Measurements from ENCODE around the gene SMG6. TPM values are rescaled to one million over a fixed set of nuclear protein-coding genes. Genes with fewer than 3 reads are reported as not detected.

The SMG6 gene
- total and polyA plus RNA-seq, 2 of the 13 experiments (the other 11 are each of a cell fraction or from before 2014, with no cell fraction given), result 4.6 to 14.6 TPM

DNA sequence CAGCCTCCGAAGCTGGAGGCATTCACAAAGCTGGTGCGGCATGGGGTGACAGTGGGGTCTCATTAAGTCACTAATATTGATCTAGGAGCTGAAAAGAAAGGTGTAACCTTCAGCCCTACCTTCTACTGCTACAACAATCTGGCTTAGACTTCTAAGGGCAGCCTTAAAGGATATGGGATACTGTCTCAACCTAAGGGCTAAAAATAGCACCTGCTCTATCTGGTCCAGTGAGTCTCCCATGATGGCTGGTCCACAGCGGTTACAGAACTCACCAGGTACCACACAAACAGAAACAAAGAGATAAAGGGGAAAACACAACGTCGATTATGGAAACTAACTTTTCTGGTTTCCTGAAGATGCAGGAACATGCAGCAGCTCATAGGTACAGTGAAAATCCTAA is 115.8 kb downstream of the SMG6 start:
- Histone ChIP-seq H3K79me2 (ENCODE audit: insufficient read depth, low read length) (no peaks in the 10 kb centered on the region), H3K9ac (ENCODE audit: insufficient read depth, low read depth, low read length) (no peak overlapping the region), H3K27ac (ENCODE audit: extremely low read length, insufficient read depth, low read length) (no peak overlapping the region), H4K20me1 (ENCODE audit: insufficient read depth, low read length) (no peaks in the 10 kb centered on the region), H3K36me3 (replicated peaks in 1 of 2; ENCODE audit: control insufficient read depth in 1 of 2, insufficient read depth in 2 of 2, low read length in 2 of 2) (peaks cover 20 to 66% of the 10 kb centered on the region in 2 experiments), H3K4me1 (ENCODE audit: insufficient read depth, low read length) (no peaks in the 10 kb centered on the region), H2AFZ (ENCODE audit: low read length) (no peak overlapping the region), H3K4me2 (ENCODE audit: low read depth, low read length) (no peak overlapping the region), H3K9me3 (ENCODE audit: low read length) (no peaks in the 10 kb centered on the region), H3K4me3 (replicated peaks in 1 of 3; ENCODE audit: insufficient read depth in 1 of 3, low read depth in 2 of 3, low read length in 3 of 3) (no peak overlapping the region), H3K27me3 (ENCODE audit: control insufficient read depth in 1 of 2, insufficient read depth in 2 of 2, low read length in 2 of 2) (no peaks in the 10 kb centered on the region)
- in situ Hi-C loops (cut with HindIII; ENCODE audit: extremely low pct_ligation_motif_present, low pct_unique_long_range_greater_than_20kb), result no loop called here
- 93% methylated on average over 5 of the region's 5 CpGs for WGBS (ENCODE audit: low lambda C conversion rate)
- POLR2A ChIA-PET, result no interaction called here
- ATAC-seq (no peak), DNase-seq (ENCODE audit: low spot score) (no peak), FAIRE-seq (no peak)
- no TSS peak for BruUV-seq (replicated peaks)
- intact Hi-C loops (cut with micrococcal nuclease; ENCODE audit: unreplicated experiment), result no loop called here
- CTCF ChIA-PET (ENCODE audit: low intra/inter-chr PET ratio, low total read pairs), result no interaction called here
- TF ChIP-seq ZNF253 (CRISPR knock-in tag; IDR thresholded peaks at IDR 0.05; ENCODE audit: borderline replicate concordance) (no peak), FOSL1 (CRISPR knock-in tag; IDR thresholded peaks at IDR 0.05; ENCODE audit: borderline replicate concordance) (no peak), ZNF138 (CRISPR knock-in tag; IDR thresholded peaks at IDR 0.05; ENCODE audit: low read depth) (no peak), ZFP90 (CRISPR knock-in tag; IDR thresholded peaks at IDR 0.05; ENCODE audit: borderline replicate concordance) (no peak), ZNF569 (CRISPR knock-in tag; IDR thresholded peaks at IDR 0.05; ENCODE audit: borderline replicate concordance) (no peak), MTA1 (CRISPR knock-in tag; IDR thresholded peaks at IDR 0.05; ENCODE audit: borderline replicate concordance) (no peak), TSC22D2 (CRISPR knock-in tag; IDR thresholded peaks at IDR 0.05; ENCODE audit: borderline replicate concordance) (no peak), ZNF660 (CRISPR knock-in tag; IDR thresholded peaks at IDR 0.05; ENCODE audit: borderline replicate concordance, low read depth) (no peak), ZNF326 (CRISPR knock-in tag; IDR thresholded peaks at IDR 0.05; ENCODE audit: borderline replicate concordance) (no peak)
- TF ChIP-seq, protein P1, sequence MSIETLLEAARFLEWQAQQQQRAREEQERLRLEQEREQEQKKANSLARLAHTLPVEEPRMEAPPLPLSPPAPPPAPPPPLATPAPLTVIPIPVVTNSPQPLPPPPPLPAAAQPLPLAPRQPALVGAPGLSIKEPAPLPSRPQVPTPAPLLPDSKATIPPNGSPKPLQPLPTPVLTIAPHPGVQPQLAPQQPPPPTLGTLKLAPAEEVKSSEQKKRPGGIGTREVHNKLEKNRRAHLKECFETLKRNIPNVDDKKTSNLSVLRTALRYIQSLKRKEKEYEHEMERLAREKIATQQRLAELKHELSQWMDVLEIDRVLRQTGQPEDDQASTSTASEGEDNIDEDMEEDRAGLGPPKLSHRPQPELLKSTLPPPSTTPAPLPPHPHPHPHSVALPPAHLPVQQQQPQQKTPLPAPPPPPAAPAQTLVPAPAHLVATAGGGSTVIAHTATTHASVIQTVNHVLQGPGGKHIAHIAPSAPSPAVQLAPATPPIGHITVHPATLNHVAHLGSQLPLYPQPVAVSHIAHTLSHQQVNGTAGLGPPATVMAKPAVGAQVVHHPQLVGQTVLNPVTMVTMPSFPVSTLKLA (IDR thresholded peaks at IDR 0.05), result no peak
- TF ChIP-seq, protein P2, sequence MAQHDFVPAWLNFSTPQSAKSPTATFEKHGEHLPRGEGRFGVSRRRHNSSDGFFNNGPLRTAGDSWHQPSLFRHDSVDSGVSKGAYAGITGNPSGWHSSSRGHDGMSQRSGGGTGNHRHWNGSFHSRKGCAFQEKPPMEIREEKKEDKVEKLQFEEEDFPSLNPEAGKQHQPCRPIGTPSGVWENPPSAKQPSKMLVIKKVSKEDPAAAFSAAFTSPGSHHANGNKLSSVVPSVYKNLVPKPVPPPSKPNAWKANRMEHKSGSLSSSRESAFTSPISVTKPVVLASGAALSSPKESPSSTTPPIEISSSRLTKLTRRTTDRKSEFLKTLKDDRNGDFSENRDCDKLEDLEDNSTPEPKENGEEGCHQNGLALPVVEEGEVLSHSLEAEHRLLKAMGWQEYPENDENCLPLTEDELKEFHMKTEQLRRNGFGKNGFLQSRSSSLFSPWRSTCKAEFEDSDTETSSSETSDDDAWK (CRISPR knock-in tag; IDR thresholded peaks at IDR 0.05), result no peak
- TF ChIP-seq, protein P3, sequence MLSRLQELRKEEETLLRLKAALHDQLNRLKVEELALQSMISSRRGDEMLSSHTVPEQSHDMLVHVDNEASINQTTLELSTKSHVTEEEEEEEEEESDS (CRISPR knock-in tag; IDR thresholded peaks at IDR 0.05; ENCODE audit: borderline replicate concordance), result no peak
- TF ChIP-seq, protein P4, sequence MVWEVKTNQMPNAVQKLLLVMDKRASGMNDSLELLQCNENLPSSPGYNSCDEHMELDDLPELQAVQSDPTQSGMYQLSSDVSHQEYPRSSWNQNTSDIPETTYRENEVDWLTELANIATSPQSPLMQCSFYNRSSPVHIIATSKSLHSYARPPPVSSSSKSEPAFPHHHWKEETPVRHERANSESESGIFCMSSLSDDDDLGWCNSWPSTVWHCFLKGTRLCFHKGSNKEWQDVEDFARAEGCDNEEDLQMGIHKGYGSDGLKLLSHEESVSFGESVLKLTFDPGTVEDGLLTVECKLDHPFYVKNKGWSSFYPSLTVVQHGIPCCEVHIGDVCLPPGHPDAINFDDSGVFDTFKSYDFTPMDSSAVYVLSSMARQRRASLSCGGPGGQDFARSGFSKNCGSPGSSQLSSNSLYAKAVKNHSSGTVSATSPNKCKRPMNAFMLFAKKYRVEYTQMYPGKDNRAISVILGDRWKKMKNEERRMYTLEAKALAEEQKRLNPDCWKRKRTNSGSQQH (CRISPR knock-in tag; IDR thresholded peaks at IDR 0.05; ENCODE audit: low read depth), result no peak
- TF ChIP-seq, protein P5, sequence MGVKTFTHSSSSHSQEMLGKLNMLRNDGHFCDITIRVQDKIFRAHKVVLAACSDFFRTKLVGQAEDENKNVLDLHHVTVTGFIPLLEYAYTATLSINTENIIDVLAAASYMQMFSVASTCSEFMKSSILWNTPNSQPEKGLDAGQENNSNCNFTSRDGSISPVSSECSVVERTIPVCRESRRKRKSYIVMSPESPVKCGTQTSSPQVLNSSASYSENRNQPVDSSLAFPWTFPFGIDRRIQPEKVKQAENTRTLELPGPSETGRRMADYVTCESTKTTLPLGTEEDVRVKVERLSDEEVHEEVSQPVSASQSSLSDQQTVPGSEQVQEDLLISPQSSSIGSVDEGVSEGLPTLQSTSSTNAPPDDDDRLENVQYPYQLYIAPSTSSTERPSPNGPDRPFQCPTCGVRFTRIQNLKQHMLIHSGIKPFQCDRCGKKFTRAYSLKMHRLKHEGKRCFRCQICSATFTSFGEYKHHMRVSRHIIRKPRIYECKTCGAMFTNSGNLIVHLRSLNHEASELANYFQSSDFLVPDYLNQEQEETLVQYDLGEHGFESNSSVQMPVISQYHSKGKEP (CRISPR knock-in tag; IDR thresholded peaks at IDR 0.05), result no peak
- TF ChIP-seq, protein P6, sequence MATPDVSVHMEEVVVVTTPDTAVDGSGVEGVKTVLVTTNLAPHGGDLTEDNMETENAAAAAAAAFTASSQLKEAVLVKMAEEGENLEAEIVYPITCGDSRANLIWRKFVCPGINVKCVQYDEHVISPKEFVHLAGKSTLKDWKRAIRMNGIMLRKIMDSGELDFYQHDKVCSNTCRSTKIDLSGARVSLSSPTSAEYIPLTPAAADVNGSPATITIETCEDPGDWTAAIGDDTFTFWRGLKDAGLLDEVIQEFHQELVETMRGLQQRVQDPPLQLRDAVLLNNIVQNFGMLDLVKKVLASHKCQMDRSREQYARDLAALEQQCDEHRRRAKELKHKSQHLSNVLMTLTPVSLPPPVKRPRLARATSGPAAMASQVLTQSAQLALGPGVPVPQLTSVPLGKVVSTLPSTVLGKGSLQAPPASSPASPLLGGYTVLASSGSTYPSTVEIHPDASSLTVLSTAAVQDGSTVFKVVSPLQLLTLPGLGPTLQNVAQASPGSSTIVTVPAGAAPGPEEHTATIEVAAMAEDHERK (CRISPR knock-in tag; IDR thresholded peaks at IDR 0.05; ENCODE audit: low read depth), result no peak

Data from HepG2 (cell line).